Thyroid gland (tissue), 4 donors: ENCODE measurements around the gene ARMH2. TPM values are rescaled to one million over a fixed set of nuclear protein-coding genes. Genes with fewer than 3 reads are reported as not detected.

ENCODE experiments used
- DNase-seq, 2 donors: peaks; one replicate each; pipeline ENCODE4 v3.0.0-alpha.2; 2019
- H3K27ac ChIP-seq, 3 donors: fragments of 200-600 bp; sonication (generic); 1 replicate in 2 of 3; 2 replicates in 1 of 3; pipeline ENCODE4 v1.5.1; 2016 to 2019; ENCODE audit warnings: mild to moderate bottlenecking in 1 of 3, moderate library complexity in 1 of 3
- H3K27me3 ChIP-seq: fragments of 200-600 bp; sonication (generic); one replicate; pipeline ENCODE4 v1.5.1; 2019
- H3K36me3 ChIP-seq, 2 donors: fragments of 200-600 bp; sonication (generic); one replicate each; pipeline ENCODE4 v1.5.1; 2016 to 2019
- H3K4me1 ChIP-seq, 2 donors: fragments of 200-600 bp; sonication (generic); one replicate each; pipeline ENCODE4 v1.5.1; 2017 to 2019
- H3K4me3 ChIP-seq, 3 donors: fragments of 200-600 bp; sonication (generic); replicated peaks in 1 of 3; 1 replicate in 2 of 3; 2 replicates in 1 of 3; pipeline ENCODE4 v1.5.1; 2016; ENCODE audit warnings: mild to moderate bottlenecking in 1 of 3
- H3K9me3 ChIP-seq: fragments of 200-600 bp; sonication (generic); one replicate; pipeline ENCODE4 v1.5.1; 2017
- CTCF ChIP-seq, 6 experiments: fragments of 200-600 bp in 3 of 6; fragments of 450-650 bp in 3 of 6; sonication (generic) in 3 of 6; IDR thresholded peaks; one replicate each; pipeline ENCODE4 v1.5.1; 2016 to 2019; ENCODE audit warnings: antibody characterized with exemption in 6 of 6, mild to moderate bottlenecking in 2 of 6, inconsistent platforms in 1 of 6, moderate library complexity in 1 of 6
- POLR2A ChIP-seq, 2 donors: fragments of 450-650 bp; IDR thresholded peaks; one replicate each; pipeline ENCODE4 v1.6.1; 2017; ENCODE audit warnings: antibody characterized with exemption in 2 of 2, mild to moderate bottlenecking in 2 of 2, moderate library complexity in 1 of 2
- WGBS, 2 donors: methylation state at CpG; one replicate each; pipeline ENCODE4 v1.1.5; 2017; 5-methylcytosine and 5-hydroxymethylcytosine counted together
- intact Hi-C: fragments of 100-400 bp; cut with DNase I; formaldehyde crosslinking; loops from one replicate; pipeline ENCODE4 v1.15.1; 2023
- total RNA-seq, 4 donors: library from RNA; depleted of rRNA; stranded (reverse); fragments of >200 nt; gene quantifications; one replicate each; pipeline ENCODE4 v1.2.3, GENCODE V29; 2016

The ARMH2 gene
- total RNA-seq, 4 donors from 2014 or later = not detected

DNA sequence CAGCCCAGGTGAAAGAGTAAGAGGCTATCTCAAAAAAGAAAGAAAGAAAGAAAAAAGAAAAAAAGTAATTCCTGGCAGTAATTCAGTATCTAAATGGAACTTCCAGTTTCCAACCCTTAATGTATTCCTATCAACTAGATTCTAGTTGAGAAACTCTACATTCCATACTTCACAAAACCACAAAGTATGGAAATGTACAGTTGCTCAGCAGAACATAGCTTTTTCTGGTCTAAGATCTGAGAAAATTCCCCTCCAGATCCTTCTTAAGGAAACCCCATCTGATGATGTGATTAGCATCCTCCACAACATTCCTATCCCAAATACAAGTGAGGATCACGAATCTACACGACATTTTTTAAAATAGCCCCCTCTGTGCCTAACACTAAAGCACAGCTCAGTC lies 3.6 kb downstream of the ARMH2 start:
- 75 to 94% methylated on average over 2 of the region's 2 CpGs for WGBS, 2 donors
- no peaks in the 10 kb centered on the region for H3K27me3 ChIP-seq
- intact Hi-C loops = no loop called here
- no peak for DNase-seq
- H3K9me3 ChIP-seq = no peaks in the 10 kb centered on the region
- TF ChIP-seq CTCF (IDR thresholded peaks at IDR 0.05) = no peak
- no peak for TF ChIP-seq POLR2A (IDR thresholded peaks at IDR 0.05)
- peaks cover 0 to 8% of the 10 kb centered on the region in 2 donors for H3K4me1 ChIP-seq
- H3K4me3 ChIP-seq = no peak overlapping the region
- no peaks in the 10 kb centered on the region for H3K36me3 ChIP-seq
- no peak overlapping the region for H3K27ac ChIP-seq

- Histone ChIP-seq H3K36me3 (peaks cover 12 to 18% of the 10 kb centered on the region in 2 donors), H3K27ac (no peak overlapping the region), H3K27me3 (no peaks in the 10 kb centered on the region), H3K4me1 (no peaks in the 10 kb centered on the region), H3K4me3 (no peak overlapping the region), H3K9me3 (no peaks in the 10 kb centered on the region)
- no peak for DNase-seq
- TF ChIP-seq POLR2A (IDR thresholded peaks at IDR 0.05) (no peak), CTCF (IDR thresholded peaks at IDR 0.05) (no peak)
- WGBS, 2 donors = 95% methylated on average over 4 of the region's 4 CpGs
- intact Hi-C loops = no loop called here
Measured at GRCh38 chr6:24788031-24788665, 10.6 kb downstream of the ARMH2 start.

GRCh38 chr6:24780206-24780605 lies 18.5 kb downstream of the ARMH2 start:
- Histone ChIP-seq H3K9me3 (no peaks in the 10 kb centered on the region), H3K27me3 (no peaks in the 10 kb centered on the region), H3K4me1 (peaks cover 7 to 9% of the 10 kb centered on the region in 2 donors), H3K27ac (no peak overlapping the region), H3K36me3 (peaks cover 0 to 12% of the 10 kb centered on the region in 2 donors), H3K4me3 (no peak overlapping the region)
- WGBS, 2 donors = 95 to 98% methylated on average over 4 of the region's 4 CpGs
- no peak for DNase-seq
- intact Hi-C loops = no loop called here
- TF ChIP-seq CTCF (IDR thresholded peaks at IDR 0.05) (no peak), POLR2A (IDR thresholded peaks at IDR 0.05) (no peak)

DNA sequence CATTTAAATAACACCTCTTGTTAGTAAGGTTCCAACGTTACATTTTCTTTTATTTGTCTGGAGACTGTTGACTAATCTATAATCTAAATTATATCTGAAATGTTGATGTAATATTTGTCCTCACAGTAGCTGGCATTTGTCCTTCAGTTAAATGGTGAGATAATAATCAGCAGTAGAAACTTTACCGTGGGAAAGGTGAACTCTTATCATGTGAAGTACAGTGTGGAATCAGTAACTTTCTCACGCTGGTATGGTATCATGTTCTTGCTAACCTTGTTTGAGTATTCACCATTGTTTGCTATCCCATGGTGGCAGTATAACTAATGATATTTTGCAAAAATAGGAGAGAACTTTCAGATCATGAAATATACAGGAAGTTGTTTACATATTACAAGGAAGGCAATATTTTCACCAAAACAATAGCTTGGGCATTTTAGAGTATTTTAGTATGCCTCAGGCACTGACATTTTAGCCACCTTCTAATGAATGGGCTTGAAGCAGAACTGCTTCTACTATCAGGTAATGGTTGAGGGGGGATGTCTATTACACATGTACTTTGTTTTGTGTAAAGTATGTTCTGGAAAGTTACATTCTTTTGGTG lies 19.2 kb downstream of the ARMH2 start:
- H3K27me3 ChIP-seq = no peaks in the 10 kb centered on the region
- no peak overlapping the region for H3K4me3 ChIP-seq
- peaks cover 0 to 10% of the 10 kb centered on the region in 2 donors for H3K36me3 ChIP-seq
- WGBS, 2 donors = 60 to 64% methylated on average over 3 of the region's 3 CpGs
- DNase-seq = no peak
- intact Hi-C loops = no loop called here
- no peaks in the 10 kb centered on the region for H3K9me3 ChIP-seq
- peaks cover 7 to 9% of the 10 kb centered on the region in 2 donors for H3K4me1 ChIP-seq
- TF ChIP-seq CTCF (IDR thresholded peaks at IDR 0.05) = no peak
- no peak for TF ChIP-seq POLR2A (IDR thresholded peaks at IDR 0.05)
- no peak overlapping the region for H3K27ac ChIP-seq

DNA sequence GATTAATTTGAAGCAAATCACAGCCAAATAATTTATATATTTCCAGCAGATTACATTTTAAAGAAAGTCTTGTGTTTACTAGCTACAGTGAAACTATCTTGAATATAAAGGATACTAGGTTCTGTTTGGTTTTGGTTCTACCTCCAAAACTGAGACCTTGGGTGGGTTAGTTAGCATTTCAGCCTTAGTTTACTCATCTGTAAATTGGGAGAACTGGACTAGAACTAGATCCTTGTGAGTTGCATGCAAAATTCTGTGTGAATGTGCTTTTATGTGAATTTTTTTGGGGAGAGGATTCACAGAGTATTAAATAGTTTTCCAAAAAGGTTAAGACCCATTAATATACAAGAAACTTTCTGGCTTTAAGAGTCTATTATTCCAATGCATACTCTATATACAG lies 19.8 kb downstream of the ARMH2 start:
- Histone ChIP-seq H3K4me3 (no peak overlapping the region), H3K4me1 (peaks cover 7 to 9% of the 10 kb centered on the region in 2 donors), H3K27me3 (no peaks in the 10 kb centered on the region), H3K9me3 (no peaks in the 10 kb centered on the region), H3K36me3 (peaks cover 0 to 7% of the 10 kb centered on the region in 2 donors), H3K27ac (no peak overlapping the region)
- intact Hi-C loops = no loop called here
- TF ChIP-seq POLR2A (IDR thresholded peaks at IDR 0.05) (no peak), CTCF (IDR thresholded peaks at IDR 0.05) (no peak)
- no peak for DNase-seq
